H9 (cell line): Measurements from ENCODE around the gene SLIT1. TPM values are rescaled to one million over a fixed set of nuclear protein-coding genes. Genes with fewer than 3 reads are reported as not detected.

ENCODE experiments used
- DNase-seq: peaks from one replicate; pipeline ENCODE4 v3.0.0-alpha.2; 2017
- H2AFZ ChIP-seq: one replicate; pipeline ENCODE4 v1.6.1; 2013; ENCODE audit warnings: mild to moderate bottlenecking, low read length, control low read depth, moderate library complexity
- H2AK5ac ChIP-seq: 2 replicates; pipeline ENCODE4 v1.6.1; 2013; ENCODE audit warnings: low read length, control low read depth, mixed read lengths; ENCODE audit not compliant: insufficient read length
- H2BK120ac ChIP-seq: one replicate; pipeline ENCODE4 v1.6.1; 2013; ENCODE audit warnings: low read depth, mild to moderate bottlenecking, low read length, control low read depth, inconsistent platforms; ENCODE audit not compliant: poor library complexity, severe bottlenecking
- H2BK12ac ChIP-seq: 2 replicates; pipeline ENCODE4 v1.6.1; 2013; ENCODE audit warnings: low read length, control low read depth, mixed read lengths, low read depth; ENCODE audit not compliant: insufficient read length
- H2BK15ac ChIP-seq: 2 replicates; pipeline ENCODE4 v1.6.1; 2013; ENCODE audit warnings: low read depth, low read length, control low read depth
- H2BK20ac ChIP-seq: one replicate; pipeline ENCODE4 v1.6.1; 2013; ENCODE audit warnings: low read depth, mild to moderate bottlenecking, low read length, control low read depth, inconsistent platforms; ENCODE audit not compliant: poor library complexity, severe bottlenecking
- H2BK5ac ChIP-seq: 2 replicates; pipeline ENCODE4 v1.6.1; 2013; ENCODE audit warnings: low read length, control low read depth, mixed read lengths; ENCODE audit not compliant: insufficient read length
- H3K14ac ChIP-seq: 2 replicates; pipeline ENCODE4 v1.6.1; 2013; ENCODE audit warnings: low read length, control low read depth; ENCODE audit not compliant: insufficient read depth
- H3K18ac ChIP-seq: 2 replicates; pipeline ENCODE4 v1.6.1; 2013; ENCODE audit warnings: low read depth, mild to moderate bottlenecking, mixed read lengths, low read length, control low read depth; ENCODE audit not compliant: insufficient read length
- H3K23ac ChIP-seq: 2 replicates; pipeline ENCODE4 v1.6.1; 2013; ENCODE audit warnings: low read length, control low read depth, mixed read lengths, low read depth; ENCODE audit not compliant: insufficient read length
- H3K23me2 ChIP-seq: 2 replicates; pipeline ENCODE4 v1.6.1; 2013; ENCODE audit warnings: low read depth, mild to moderate bottlenecking, mixed read lengths, low read length, control low read depth; ENCODE audit not compliant: insufficient read length, poor library complexity, severe bottlenecking
- H3K27ac ChIP-seq: 2 replicates; pipeline ENCODE4 v1.5.1; 2013; ENCODE audit warnings: low read length, control low read depth, mixed read lengths, low read depth; ENCODE audit not compliant: insufficient read length
- H3K27me3 ChIP-seq: 2 replicates; pipeline ENCODE4 v1.6.1; 2013; ENCODE audit warnings: low read length, control low read depth, inconsistent platforms; ENCODE audit not compliant: insufficient read depth
- H3K4ac ChIP-seq: 2 replicates; pipeline ENCODE4 v1.6.1; 2013; ENCODE audit warnings: low read depth, mild to moderate bottlenecking, control low read depth, inconsistent platforms, low read length, moderate library complexity
- H3K4me1 ChIP-seq: 2 replicates; pipeline ENCODE4 v1.6.1; 2013; ENCODE audit warnings: low read length, control low read depth, inconsistent platforms; ENCODE audit not compliant: insufficient read depth
- H3K4me2 ChIP-seq: 2 replicates; pipeline ENCODE4 v1.6.1; 2013; ENCODE audit warnings: low read length, control low read depth, mixed read lengths; ENCODE audit not compliant: insufficient read length, insufficient read depth
- H3K56ac ChIP-seq: 2 replicates; pipeline ENCODE4 v1.6.1; 2013; ENCODE audit warnings: low read depth, mild to moderate bottlenecking, mixed read lengths, low read length, control low read depth; ENCODE audit not compliant: insufficient read length
- H3K79me1 ChIP-seq: 2 replicates; pipeline ENCODE4 v1.6.1; 2013; ENCODE audit warnings: low read depth, mild to moderate bottlenecking, moderate library complexity, low read length, control low read depth, inconsistent platforms; ENCODE audit not compliant: insufficient read depth, poor library complexity, severe bottlenecking
- H3K79me2 ChIP-seq: 2 replicates; pipeline ENCODE4 v1.6.1; 2013; ENCODE audit warnings: low read length, control low read depth, inconsistent platforms; ENCODE audit not compliant: insufficient read depth
- H3K9ac ChIP-seq: 2 replicates; pipeline ENCODE4 v1.6.1; 2013; ENCODE audit warnings: low read length, control low read depth, mixed read lengths; ENCODE audit not compliant: insufficient read length; ENCODE audit errors: extremely low read depth
- H3K9me3 ChIP-seq: one replicate; pipeline ENCODE4 v1.6.1; 2013; ENCODE audit warnings: low read depth, low read length, inconsistent platforms; ENCODE audit not compliant: control insufficient read depth
- H3T11ph ChIP-seq: one replicate; pipeline ENCODE4 v1.6.1; 2013; ENCODE audit warnings: mild to moderate bottlenecking, low read length, control low read depth, inconsistent platforms
- H4K20me1 ChIP-seq: one replicate; pipeline ENCODE4 v1.6.1; 2013; ENCODE audit not compliant: control insufficient read depth, insufficient read length, insufficient read depth
- H4K5ac ChIP-seq: 2 replicates; pipeline ENCODE4 v1.6.1; 2013; ENCODE audit warnings: low read depth, mild to moderate bottlenecking, mixed read lengths, low read length, control low read depth; ENCODE audit not compliant: insufficient read length
- H4K8ac ChIP-seq: replicated peaks from 2 replicates; pipeline ENCODE4 v1.6.1; 2013; ENCODE audit warnings: low read length, control low read depth, mixed read lengths, low read depth; ENCODE audit not compliant: insufficient read length
- H4K91ac ChIP-seq: 2 replicates; pipeline ENCODE4 v1.6.1; 2013; ENCODE audit warnings: low read depth, mild to moderate bottlenecking, moderate library complexity, mixed read lengths, low read length, control low read depth; ENCODE audit not compliant: insufficient read length
- H3K27ac Mint-ChIP-seq, 3 experiments: 2 replicates in 2 of 3; 3 replicates in 1 of 3; pipeline ENCODE4 v1.8.0; 2020 to 2021; ENCODE audit warnings: mixed read lengths in 3 of 3, mild to moderate bottlenecking in 1 of 3, moderate library complexity in 1 of 3
- H3K27me3 Mint-ChIP-seq: 2 replicates; pipeline ENCODE4 v1.8.0; 2021; ENCODE audit warnings: low read depth, mild to moderate bottlenecking, moderate library complexity, mixed read lengths
- H3K36me3 Mint-ChIP-seq, 3 experiments: 2 replicates in 2 of 3; 3 replicates in 1 of 3; pipeline ENCODE4 v1.8.0; 2020 to 2021; ENCODE audit warnings: low read depth in 3 of 3, mixed read lengths in 3 of 3; ENCODE audit not compliant: insufficient read depth in 1 of 3
- H3K4me1 Mint-ChIP-seq, 2 experiments: 2 replicates each; pipeline ENCODE4 v1.8.0; 2020; ENCODE audit warnings: mixed read lengths in 2 of 2
- H3K4me3 Mint-ChIP-seq, 2 experiments: 2 replicates in 1 of 2; 3 replicates in 1 of 2; pipeline ENCODE4 v1.8.0; 2020 to 2021; ENCODE audit warnings: mild to moderate bottlenecking in 2 of 2, mixed read lengths in 2 of 2, moderate library complexity in 1 of 2
- H3K9me3 Mint-ChIP-seq, 2 experiments: 2 replicates in 1 of 2; 3 replicates in 1 of 2; pipeline ENCODE4 v1.8.0; 2020; ENCODE audit warnings: mild to moderate bottlenecking in 2 of 2, mixed read lengths in 2 of 2, moderate library complexity in 1 of 2
- WGBS: extraction: QIAGEN DNeasy Blood & Tissue Kit; methylation state at CpG from one replicate; pipeline ENCODE4 v1.1.7; 2013; ENCODE audit warnings: missing lambda C conversion rate, low lambda C conversion rate, mixed read lengths; ENCODE audit not compliant: insufficient read length; ENCODE audit errors: extremely low coverage; 5-methylcytosine and 5-hydroxymethylcytosine counted together
- total RNA-seq: library from RNA; stranded (reverse); gene quantifications from 2 replicates; pipeline ENCODE4 v1.2.1, GENCODE V29; 2021
- TF ChIP-seq, protein P1 (sequence below): fragments of 200-600 bp; sonication (generic); conservative IDR thresholded peaks from 3 replicates; pipeline ENCODE4 v1.8.0; 2021; ENCODE audit warnings: antibody characterized with exemption, mild to moderate bottlenecking

Gene SLIT1
- total RNA-seq, 1 experiment from 2014 or later: 0.57 TPM

DNA sequence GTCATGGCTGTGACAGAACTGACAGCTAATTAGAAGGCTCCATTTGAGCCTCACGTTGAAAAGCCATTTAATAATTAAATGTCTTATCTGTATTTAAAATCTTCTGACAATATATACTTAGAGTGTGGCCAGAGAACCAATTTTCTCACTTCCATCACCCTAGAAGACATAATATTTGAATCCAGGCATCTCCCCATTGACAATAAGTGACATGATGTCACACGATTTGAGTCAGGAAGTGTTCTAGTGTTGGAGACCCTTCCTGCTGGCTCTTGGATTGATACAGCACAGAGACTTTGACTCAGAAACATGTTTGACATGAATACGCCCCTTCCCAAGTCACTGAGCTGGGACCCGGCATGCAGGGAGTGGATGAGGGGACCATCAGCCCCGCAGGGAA, 85.9 kb downstream of the SLIT1 start:
- no peak overlapping the region for H2BK12ac ChIP-seq
- no peak overlapping the region for H3T11ph ChIP-seq
- no CpG with 5 or more reads among the region's 5 CpGs for WGBS
- H3K36me3 Mint-ChIP-seq: no peaks in the 10 kb centered on the region
- TF ChIP-seq, protein P1, sequence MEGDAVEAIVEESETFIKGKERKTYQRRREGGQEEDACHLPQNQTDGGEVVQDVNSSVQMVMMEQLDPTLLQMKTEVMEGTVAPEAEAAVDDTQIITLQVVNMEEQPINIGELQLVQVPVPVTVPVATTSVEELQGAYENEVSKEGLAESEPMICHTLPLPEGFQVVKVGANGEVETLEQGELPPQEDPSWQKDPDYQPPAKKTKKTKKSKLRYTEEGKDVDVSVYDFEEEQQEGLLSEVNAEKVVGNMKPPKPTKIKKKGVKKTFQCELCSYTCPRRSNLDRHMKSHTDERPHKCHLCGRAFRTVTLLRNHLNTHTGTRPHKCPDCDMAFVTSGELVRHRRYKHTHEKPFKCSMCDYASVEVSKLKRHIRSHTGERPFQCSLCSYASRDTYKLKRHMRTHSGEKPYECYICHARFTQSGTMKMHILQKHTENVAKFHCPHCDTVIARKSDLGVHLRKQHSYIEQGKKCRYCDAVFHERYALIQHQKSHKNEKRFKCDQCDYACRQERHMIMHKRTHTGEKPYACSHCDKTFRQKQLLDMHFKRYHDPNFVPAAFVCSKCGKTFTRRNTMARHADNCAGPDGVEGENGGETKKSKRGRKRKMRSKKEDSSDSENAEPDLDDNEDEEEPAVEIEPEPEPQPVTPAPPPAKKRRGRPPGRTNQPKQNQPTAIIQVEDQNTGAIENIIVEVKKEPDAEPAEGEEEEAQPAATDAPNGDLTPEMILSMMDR: no peak
- H4K91ac ChIP-seq: no peak overlapping the region
- H4K8ac ChIP-seq: no peak overlapping the region
- H2BK20ac ChIP-seq: no peak overlapping the region
- no peak overlapping the region for H2BK5ac ChIP-seq
- H2BK120ac ChIP-seq: no peak overlapping the region
- H3K27ac Mint-ChIP-seq: no peak overlapping the region
- no peaks in the 10 kb centered on the region for H4K20me1 ChIP-seq
- H3K27me3 ChIP-seq: no peaks in the 10 kb centered on the region
- DNase-seq: no peak
- H3K18ac ChIP-seq: no peak overlapping the region
- H3K4me1 Mint-ChIP-seq: peaks cover 29 to 39% of the 10 kb centered on the region in 2 experiments
- no peak overlapping the region for H3K4ac ChIP-seq
- H2AK5ac ChIP-seq: no peak overlapping the region
- H4K5ac ChIP-seq: no peak overlapping the region
- no peaks in the 10 kb centered on the region for H3K9me3 ChIP-seq
- no peak overlapping the region for H3K9ac ChIP-seq
- H3K4me3 Mint-ChIP-seq: no peak overlapping the region
- no peaks in the 10 kb centered on the region for H3K23me2 ChIP-seq
- H3K23ac ChIP-seq: no peak overlapping the region
- peaks cover 4% of the 10 kb centered on the region for H3K27me3 Mint-ChIP-seq
- no peak overlapping the region for H2AFZ ChIP-seq
- H3K79me1 ChIP-seq: no peaks in the 10 kb centered on the region
- no peaks in the 10 kb centered on the region for H3K9me3 Mint-ChIP-seq
- H3K79me2 ChIP-seq: no peaks in the 10 kb centered on the region
- peaks cover 3% of the 10 kb centered on the region; the same call in 1 of the 2 replicates for H3K4me1 ChIP-seq
- H2BK15ac ChIP-seq: no peak overlapping the region
- no peak overlapping the region for H3K56ac ChIP-seq
- H3K27ac ChIP-seq: no peak overlapping the region
- H3K4me2 ChIP-seq: no peak overlapping the region
- no peak overlapping the region; the same call in 1 of the 2 replicates for H3K14ac ChIP-seq
